ENCODE results near the gene THOC5. TPM values are rescaled to one million over a fixed set of nuclear protein-coding genes. Genes with fewer than 3 reads are reported as not detected.

THOC5 gene
- total RNA-seq, 3 donors from 2014 or later (not counting 1 experiment from before 2014, with no cell fraction given) = 42.4 to 62.5 (median 52.6) TPM

DNA sequence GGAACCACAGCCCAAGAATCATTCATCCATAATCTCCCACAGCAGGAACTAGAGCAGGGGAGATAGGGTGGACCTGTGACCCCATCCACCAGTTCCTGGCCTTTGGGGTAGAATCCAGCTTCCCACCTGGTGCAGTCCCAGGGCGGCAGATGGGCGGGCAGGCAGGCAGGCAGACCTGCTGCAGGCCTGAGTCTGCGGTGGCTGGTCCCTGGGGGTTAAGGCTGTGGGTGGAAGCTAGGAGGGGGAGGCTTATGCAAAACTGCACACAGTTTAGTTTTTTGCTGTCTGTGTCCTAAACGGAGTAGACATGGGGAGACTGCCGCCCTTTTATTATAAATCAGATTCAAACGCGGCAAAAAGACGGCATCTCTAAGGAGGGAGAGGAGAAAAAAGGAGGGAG, 78.0 kb downstream of the THOC5 start:
- Mint-ChIP-seq H3K27me3 (ENCODE audit: low read depth in 2 of 2) (peaks cover 39% of the 10 kb centered on the region in 2 donors), H3K4me3 (no peak overlapping the region), H3K4me1 (peaks cover 0 to 8% of the 10 kb centered on the region in 2 donors), H3K27ac (no peak overlapping the region), H3K36me3 (no peaks in the 10 kb centered on the region), H3K9me3 (no peaks in the 10 kb centered on the region)
- peaks cover 12% of the 10 kb centered on the region for H3K4me1 ChIP-seq (ENCODE audit: control insufficient read depth, insufficient read depth, low read length)
- intact Hi-C loops (cut with micrococcal nuclease) = no loop called here
- peaks cover 8% of the 10 kb centered on the region for H3K27me3 ChIP-seq (ENCODE audit: control insufficient read depth, insufficient read depth, low read length)
- no peaks in the 10 kb centered on the region for H3K36me3 ChIP-seq (ENCODE audit: control insufficient read depth, insufficient read depth, low read length)
- no peak for TF ChIP-seq CTCF (IDR thresholded peaks at IDR 0.05)
- 81% methylated on average over 8 of the region's 8 CpGs for WGBS (ENCODE audit: insufficient coverage)
- no peak overlapping the region for H3K4me3 ChIP-seq (ENCODE audit: low read length)
- ATAC-seq = no peak
- DNase-seq = no peak
- no peaks in the 10 kb centered on the region for H3K9me3 ChIP-seq (ENCODE audit: control insufficient read depth, insufficient read depth, low read length)
- no peak overlapping the region for H3K27ac ChIP-seq (ENCODE audit: low read length)

GRCh38 chr22:29473001-29473400, 80.6 kb downstream of the THOC5 start:
- intact Hi-C loops (cut with micrococcal nuclease) = no loop called here
- Mint-ChIP-seq H3K9me3 (no peaks in the 10 kb centered on the region), H3K4me3 (no peak overlapping the region), H3K36me3 (no peaks in the 10 kb centered on the region), H3K27ac (no peak overlapping the region), H3K27me3 (ENCODE audit: low read depth in 2 of 2) (peaks cover 21 to 23% of the 10 kb centered on the region in 2 donors), H3K4me1 (peaks cover 0 to 10% of the 10 kb centered on the region in 2 donors)
- DNase-seq (no peak), ATAC-seq (no peak)
- H3K27me3 ChIP-seq (ENCODE audit: control insufficient read depth, insufficient read depth, low read length) = no peaks in the 10 kb centered on the region
- H3K9me3 ChIP-seq (ENCODE audit: control insufficient read depth, insufficient read depth, low read length) = no peaks in the 10 kb centered on the region
- TF ChIP-seq CTCF (IDR thresholded peaks at IDR 0.05) = no peak
- WGBS (ENCODE audit: insufficient coverage) = 73% methylated on average over 5 of the region's 5 CpGs
- H3K4me1 ChIP-seq (ENCODE audit: control insufficient read depth, insufficient read depth, low read length) = peaks cover 10% of the 10 kb centered on the region
- no peak overlapping the region for H3K4me3 ChIP-seq (ENCODE audit: low read length)
- H3K27ac ChIP-seq (ENCODE audit: low read length) = no peak overlapping the region
- no peaks in the 10 kb centered on the region for H3K36me3 ChIP-seq (ENCODE audit: control insufficient read depth, insufficient read depth, low read length)

DNA sequence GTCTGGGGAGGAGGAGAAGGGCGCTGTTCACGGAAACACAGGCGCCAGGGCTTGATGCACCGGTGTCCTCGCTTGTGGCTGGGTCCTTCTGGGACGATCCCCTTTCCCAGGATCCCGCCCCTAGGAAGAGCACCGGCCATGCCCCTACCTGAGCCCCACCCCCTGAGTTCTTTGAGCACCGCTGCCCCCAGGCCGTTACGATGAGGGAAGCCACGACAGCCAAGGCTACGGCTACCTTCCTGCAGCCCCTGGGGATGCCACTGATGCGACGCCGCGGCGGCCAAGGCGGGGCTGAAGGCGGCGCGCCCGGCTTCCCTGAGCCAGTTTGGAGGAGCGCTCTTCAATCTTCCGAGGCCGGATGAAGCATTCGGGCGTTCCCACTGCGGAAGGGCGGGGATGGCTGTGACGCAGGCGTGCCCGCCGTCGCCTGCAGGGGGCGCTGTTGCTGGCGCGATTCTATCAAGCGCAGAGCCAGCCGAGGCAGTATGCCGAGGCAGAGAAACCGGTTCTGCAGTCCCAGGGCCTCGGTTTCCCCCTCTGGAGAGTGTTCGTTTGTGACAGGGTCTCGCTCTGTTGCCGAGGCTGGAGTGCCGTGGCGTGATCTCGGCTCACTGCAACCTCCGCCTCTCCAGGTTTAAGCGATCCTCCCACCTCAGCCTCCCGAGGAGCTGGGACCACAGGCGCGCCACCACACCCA, 83.2 kb downstream of the THOC5 start:
- DNase-seq (peak; percentile 74 to 79), ATAC-seq (peak; percentile 60 to 98 (median 89))
- H3K27ac Mint-ChIP-seq = peak overlapping the region in 1 of 2 donors; percentile 57
- H3K27me3 Mint-ChIP-seq (ENCODE audit: low read depth in 2 of 2) = peaks cover 3 to 11% of the 10 kb centered on the region in 2 donors
- intact Hi-C loops (cut with micrococcal nuclease) = no loop called here
- WGBS (ENCODE audit: insufficient coverage) = 41% methylated on average over 51 of the region's 54 CpGs
- no peaks in the 10 kb centered on the region for H3K9me3 ChIP-seq (ENCODE audit: control insufficient read depth, insufficient read depth, low read length)
- H3K27me3 ChIP-seq (ENCODE audit: control insufficient read depth, insufficient read depth, low read length) = no peaks in the 10 kb centered on the region
- no peak overlapping the region for H3K27ac ChIP-seq (ENCODE audit: low read length)
- H3K9me3 Mint-ChIP-seq = no peaks in the 10 kb centered on the region
- TF ChIP-seq CTCF (IDR thresholded peaks at IDR 0.05) = peak; percentile 85
- H3K36me3 ChIP-seq (ENCODE audit: control insufficient read depth, insufficient read depth, low read length) = no peaks in the 10 kb centered on the region
- peaks cover 0 to 10% of the 10 kb centered on the region in 2 donors for H3K4me1 Mint-ChIP-seq
- H3K4me3 Mint-ChIP-seq = peak overlapping the region; percentile 52
- H3K36me3 Mint-ChIP-seq = no peaks in the 10 kb centered on the region
- H3K4me3 ChIP-seq (ENCODE audit: low read length) = no peak overlapping the region
- peaks cover 10% of the 10 kb centered on the region for H3K4me1 ChIP-seq (ENCODE audit: control insufficient read depth, insufficient read depth, low read length)

GRCh38 chr22:29469755-29470154, 83.8 kb downstream of the THOC5 start:
- H3K4me3 Mint-ChIP-seq = no peak overlapping the region
- Histone ChIP-seq H3K36me3 (ENCODE audit: control insufficient read depth, insufficient read depth, low read length) (no peaks in the 10 kb centered on the region), H3K4me1 (ENCODE audit: control insufficient read depth, insufficient read depth, low read length) (peaks cover 10% of the 10 kb centered on the region), H3K27me3 (ENCODE audit: control insufficient read depth, insufficient read depth, low read length) (no peaks in the 10 kb centered on the region), H3K27ac (ENCODE audit: low read length) (no peak overlapping the region), H3K4me3 (ENCODE audit: low read length) (no peak overlapping the region), H3K9me3 (ENCODE audit: control insufficient read depth, insufficient read depth, low read length) (no peaks in the 10 kb centered on the region)
- DNase-seq = no peak
- intact Hi-C loops (cut with micrococcal nuclease) = no loop called here
- H3K27me3 Mint-ChIP-seq (ENCODE audit: low read depth in 2 of 2) = peaks cover 0 to 11% of the 10 kb centered on the region in 2 donors
- ATAC-seq = no peak
- no peak for TF ChIP-seq CTCF (IDR thresholded peaks at IDR 0.05)
- peak overlapping the region in 1 of 2 donors; percentile 57 for H3K27ac Mint-ChIP-seq
- no peaks in the 10 kb centered on the region for H3K9me3 Mint-ChIP-seq
- WGBS (ENCODE audit: insufficient coverage) = 83% methylated on average over 9 of the region's 9 CpGs
- H3K36me3 Mint-ChIP-seq = no peaks in the 10 kb centered on the region
- H3K4me1 Mint-ChIP-seq = peaks cover 0 to 10% of the 10 kb centered on the region in 2 donors

All from natural killer cell (primary cell).